Esophagus squamous epithelium (tissue), 5 donors: ENCODE data around the gene KIR3DL3. TPM values are rescaled to one million over a fixed set of nuclear protein-coding genes. Genes with fewer than 3 reads are reported as not detected.
"Not testable (repeated sequence)": the region's sequence is repeated elsewhere in the genome, so short reads cannot be mapped to it uniquely, and the experiment has no call there.

Source experiments
- DNase-seq: peaks from one replicate; lab custom pipeline; 2025; lab: John Stamatoyannopoulos, UW
- H3K27ac ChIP-seq, 4 donors: fragments of 200-600 bp; sonication (generic); one replicate each; pipeline ENCODE4 v1.5.1; 2016 to 2019; ENCODE audit warnings: mild to moderate bottlenecking in 1 of 4
- H3K27me3 ChIP-seq, 4 donors: fragments of 200-600 bp; sonication (generic); 1 replicate in 3 of 4; 2 replicates in 1 of 4; pipeline versions ENCODE4 v1.5.1 to v1.6.0; 2017 to 2021; ENCODE audit warnings: antibody characterized with exemption in 1 of 4
- H3K36me3 ChIP-seq, 3 donors: fragments of 200-600 bp; sonication (generic); one replicate each; pipeline ENCODE4 v1.5.1; 2016 to 2019
- H3K4me1 ChIP-seq, 3 donors: fragments of 200-600 bp; sonication (generic); one replicate each; pipeline ENCODE4 v1.5.1; 2017 to 2019
- H3K4me3 ChIP-seq, 4 donors: fragments of 200-600 bp; sonication (generic); 1 replicate in 3 of 4; 2 replicates in 1 of 4; pipeline ENCODE4 v1.5.1; 2016 to 2019; ENCODE audit warnings: mild to moderate bottlenecking in 2 of 4, moderate library complexity in 1 of 4
- H3K9me3 ChIP-seq, 3 donors: fragments of 200-600 bp; sonication (generic); one replicate each; pipeline ENCODE4 v1.5.1; 2016 to 2019
- CTCF ChIP-seq, 6 experiments: fragments of 450-650 bp in 4 of 6; fragments of 200-600 bp in 2 of 6; sonication (generic) in 2 of 6; IDR thresholded peaks; one replicate each; pipeline ENCODE4 v1.5.1; 2016 to 2019; ENCODE audit warnings: antibody characterized with exemption in 6 of 6, mild to moderate bottlenecking in 4 of 6, moderate library complexity in 4 of 6
- POLR2A ChIP-seq, 4 donors: fragments of 450-650 bp; IDR thresholded peaks; one replicate each; pipeline ENCODE4 v1.6.1; 2017; ENCODE audit warnings: antibody characterized with exemption in 4 of 4, mild to moderate bottlenecking in 4 of 4, moderate library complexity in 3 of 4
- WGBS, 2 donors: methylation state at CpG; one replicate each; pipeline ENCODE4 v1.1.5; 2018; 5-methylcytosine and 5-hydroxymethylcytosine counted together
- intact Hi-C: fragments of 100-400 bp; cut with DNase I; formaldehyde crosslinking; loops from one replicate; pipeline ENCODE4 v1.15.0; 2022
- total RNA-seq, 4 donors: library from RNA; depleted of rRNA; stranded (reverse); fragments of >200 nt; gene quantifications; one replicate each; pipeline ENCODE4 v1.1.0, GENCODE V29; 2016
- donor health status: DM: yes; HTN: yes; CAD: no.

KIR3DL3 gene
- total RNA-seq, 4 donors from 2014 or later: not detected

- no peak for TF ChIP-seq POLR2A (IDR thresholded peaks at IDR 0.05)
- no peak for TF ChIP-seq CTCF (IDR thresholded peaks at IDR 0.05)
- Histone ChIP-seq H3K4me3 (no peak overlapping the region), H3K27me3 (no peaks in the 10 kb centered on the region), H3K27ac (no peak overlapping the region), H3K36me3 (no peaks in the 10 kb centered on the region), H3K9me3 (no peaks in the 10 kb centered on the region), H3K4me1 (no peaks in the 10 kb centered on the region)
- no peak for DNase-seq
- intact Hi-C loops: no loop called here
- 67% methylated on average over 3 to 9 of the region's 13 CpGs for WGBS, 2 donors
These were observed 15.6 kb downstream of the KIR3DL3 start for GRCh38 chr19:54739587-54740497.

- H3K27me3 ChIP-seq, DNase-seq, H3K36me3 ChIP-seq, H3K27ac ChIP-seq, H3K9me3 ChIP-seq, H3K4me3 ChIP-seq, H3K4me1 ChIP-seq, intact Hi-C loops: not testable (repeated sequence)
- WGBS, 2 donors: 49 to 63% methylated on average over 2 to 5 of the region's 5 CpGs
These were observed 17.7 kb downstream of the KIR3DL3 start for GRCh38 chr19:54741950-54742349.

- H3K27ac ChIP-seq, H3K27me3 ChIP-seq, DNase-seq, H3K4me3 ChIP-seq, intact Hi-C loops, H3K4me1 ChIP-seq, H3K9me3 ChIP-seq, H3K36me3 ChIP-seq: not testable (repeated sequence)
- 68 to 75% methylated on average over 4 to 5 of the region's 5 CpGs for WGBS, 2 donors
These were observed 19.8 kb downstream of the KIR3DL3 start for GRCh38 chr19:54744080-54744479.

- intact Hi-C loops, DNase-seq, H3K27me3 ChIP-seq, H3K27ac ChIP-seq, H3K4me1 ChIP-seq, H3K9me3 ChIP-seq, H3K4me3 ChIP-seq, H3K36me3 ChIP-seq: not testable (repeated sequence)
- 47 to 56% methylated on average over 5 to 9 of the region's 9 CpGs for WGBS, 2 donors
These were observed 23.5 kb downstream of the KIR3DL3 start for GRCh38 chr19:54747614-54748322.

- DNase-seq, H3K27ac ChIP-seq, H3K9me3 ChIP-seq, intact Hi-C loops, H3K36me3 ChIP-seq, H3K27me3 ChIP-seq, H3K4me1 ChIP-seq, H3K4me3 ChIP-seq: not testable (repeated sequence)
- WGBS, 2 donors: 47 to 53% methylated on average over 6 of the region's 6 CpGs
These were observed 26.0 kb downstream of the KIR3DL3 start for GRCh38 chr19:54750276-54750675.

GRCh38 chr19:54756204-54757110 lies 32.2 kb downstream of the KIR3DL3 start:
- H3K27me3 ChIP-seq, H3K9me3 ChIP-seq, DNase-seq, H3K36me3 ChIP-seq, H3K27ac ChIP-seq, intact Hi-C loops, H3K4me1 ChIP-seq, H3K4me3 ChIP-seq: not testable (repeated sequence)
- WGBS, 2 donors: 76% methylated on average over 12 of the region's 12 CpGs; no CpG with 5 or more reads in 1 of the 2 donors

GRCh38 chr19:54758577-54758976 lies 34.3 kb downstream of the KIR3DL3 start:
- 66% methylated on average over 6 of the region's 6 CpGs; no CpG with 5 or more reads in 1 of the 2 donors for WGBS, 2 donors

GRCh38 chr19:54764219-54764618 lies 40.0 kb downstream of the KIR3DL3 start:
- H3K36me3 ChIP-seq, H3K9me3 ChIP-seq, H3K27ac ChIP-seq, intact Hi-C loops, H3K27me3 ChIP-seq, DNase-seq, H3K4me3 ChIP-seq, H3K4me1 ChIP-seq: not testable (repeated sequence)
- whole genome bisulfite sequencing, 2 donors: 46% methylated on average over 4 of the region's 8 CpGs; no CpG with 5 or more reads in 1 of the 2 donors

More at GRCh38 chr19:54758577-54758976, 34.3 kb downstream of the KIR3DL3 start:
- H3K4me1 ChIP-seq, H3K36me3 ChIP-seq, intact Hi-C loops, H3K9me3 ChIP-seq, DNase-seq, H3K27me3 ChIP-seq, H3K4me3 ChIP-seq, H3K27ac ChIP-seq: not testable (repeated sequence)

GRCh38 chr19:54766464-54766863 lies 42.2 kb downstream of the KIR3DL3 start:
- H3K4me1 ChIP-seq, H3K36me3 ChIP-seq, H3K4me3 ChIP-seq, H3K9me3 ChIP-seq, intact Hi-C loops, DNase-seq, H3K27ac ChIP-seq, H3K27me3 ChIP-seq: not testable (repeated sequence)
- WGBS, 2 donors: 43 to 81% methylated on average over 1 to 4 of the region's 4 CpGs

- H3K9me3 ChIP-seq, H3K4me1 ChIP-seq, intact Hi-C loops, H3K27me3 ChIP-seq, H3K27ac ChIP-seq, DNase-seq, H3K4me3 ChIP-seq, H3K36me3 ChIP-seq: not testable (repeated sequence)
- WGBS, 2 donors: 94 to 95% methylated on average over 4 to 8 of the region's 15 CpGs
These were observed 45.4 kb downstream of the KIR3DL3 start, which contains the start of gene KIR2DL1 for GRCh38 chr19:54769646-54770045. KIR2DL1 (plus strand) TSS chr19:54769793; CDS start chr19:54769851, 58 bp downstream.

GRCh38 chr19:54770511-54770910 lies 46.3 kb downstream of the KIR3DL3 start:
- 86 to 87% methylated on average over 3 to 4 of the region's 4 CpGs for WGBS, 2 donors
- DNase-seq, H3K36me3 ChIP-seq, H3K9me3 ChIP-seq, intact Hi-C loops, H3K4me1 ChIP-seq, H3K27me3 ChIP-seq, H3K4me3 ChIP-seq, H3K27ac ChIP-seq: not testable (repeated sequence)
